GM21737 (cell line): Measurements from ENCODE around the gene AP3D1.
"Not testable (repeated sequence)": the region's sequence is repeated elsewhere in the genome, so short reads cannot be mapped to it uniquely, and the experiment has no call there.

Experiments
- ATAC-seq: cut with Tn5 transposase; IDR thresholded peaks from one replicate; pipeline ENCODE4 v1.9.1; 2021; ENCODE audit warnings: mild to moderate bottlenecking, moderate library complexity; ENCODE audit not compliant: unreplicated experiment

AP3D1 gene

DNA sequence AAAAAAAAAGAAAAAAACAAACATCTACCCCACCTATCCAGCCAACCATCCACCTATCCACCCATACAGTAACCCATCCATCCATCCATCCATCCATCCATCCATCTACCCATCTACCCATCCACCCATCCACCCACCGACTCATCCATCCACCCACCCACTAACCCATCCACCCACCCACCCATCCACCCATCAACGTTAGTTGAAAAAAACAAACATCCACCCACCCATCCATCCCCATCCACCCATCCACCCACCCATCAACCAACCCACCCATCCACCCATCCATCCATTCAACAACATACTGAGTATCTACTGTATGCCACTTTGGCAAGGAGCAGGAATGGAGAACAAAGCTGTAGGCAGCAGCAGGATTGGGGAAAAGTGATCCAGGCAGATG, 6.1 kb upstream of the AP3D1 start:
- ATAC-seq = no peak

DNA sequence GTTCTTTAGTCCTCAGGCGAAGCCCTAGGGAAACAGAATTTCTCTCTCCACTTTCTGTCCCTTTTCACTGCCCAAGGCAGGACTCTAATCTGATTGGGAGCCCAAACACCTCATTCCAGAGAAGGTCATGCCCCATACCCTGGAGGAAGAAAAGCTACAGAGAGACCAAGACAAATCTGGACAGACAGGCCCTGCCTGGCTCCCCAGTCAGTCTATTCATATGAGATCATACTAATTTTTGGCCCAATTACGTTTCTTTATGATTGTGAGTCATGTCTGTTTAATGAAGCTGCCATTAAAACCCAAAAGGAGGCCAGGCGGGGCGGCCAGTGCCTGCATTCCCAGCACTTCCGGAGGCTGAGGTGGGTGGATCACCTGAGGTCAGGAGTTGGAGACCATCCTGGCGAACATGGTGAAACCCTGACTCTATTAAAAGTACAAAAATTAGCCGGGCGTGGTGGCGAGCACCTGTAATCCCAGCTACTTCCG, 3.3 kb upstream of the AP3D1 start:
- ATAC-seq = no peak

DNA sequence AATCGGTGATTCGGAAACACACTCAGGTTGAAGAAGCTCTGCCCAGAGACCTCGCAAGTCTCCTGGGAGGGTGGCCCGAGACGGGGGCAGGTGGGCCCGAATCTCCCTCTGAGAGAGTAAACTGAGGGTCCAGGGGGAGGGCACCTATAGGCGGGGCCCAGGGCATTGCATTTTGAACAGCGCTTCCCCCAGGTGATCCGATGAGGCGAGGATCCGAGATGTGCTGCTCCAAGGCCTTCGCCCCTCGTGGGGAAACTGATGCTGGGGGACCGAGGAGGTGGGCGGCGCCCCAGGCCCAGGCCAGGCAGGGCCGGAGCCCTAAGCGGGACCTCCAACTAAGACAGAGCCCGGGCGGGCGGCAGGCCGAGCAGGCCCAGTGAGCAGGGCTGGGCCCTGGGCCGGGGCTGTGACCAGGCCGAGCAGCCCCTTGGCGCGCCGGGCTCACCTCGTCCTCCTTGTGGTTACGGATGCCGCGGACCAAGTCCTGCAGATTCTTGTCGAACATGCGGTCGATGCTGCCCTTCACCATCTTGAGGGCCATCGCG, 500 bp downstream of the AP3D1 start:
- peak; percentile 15 for ATAC-seq

DNA sequence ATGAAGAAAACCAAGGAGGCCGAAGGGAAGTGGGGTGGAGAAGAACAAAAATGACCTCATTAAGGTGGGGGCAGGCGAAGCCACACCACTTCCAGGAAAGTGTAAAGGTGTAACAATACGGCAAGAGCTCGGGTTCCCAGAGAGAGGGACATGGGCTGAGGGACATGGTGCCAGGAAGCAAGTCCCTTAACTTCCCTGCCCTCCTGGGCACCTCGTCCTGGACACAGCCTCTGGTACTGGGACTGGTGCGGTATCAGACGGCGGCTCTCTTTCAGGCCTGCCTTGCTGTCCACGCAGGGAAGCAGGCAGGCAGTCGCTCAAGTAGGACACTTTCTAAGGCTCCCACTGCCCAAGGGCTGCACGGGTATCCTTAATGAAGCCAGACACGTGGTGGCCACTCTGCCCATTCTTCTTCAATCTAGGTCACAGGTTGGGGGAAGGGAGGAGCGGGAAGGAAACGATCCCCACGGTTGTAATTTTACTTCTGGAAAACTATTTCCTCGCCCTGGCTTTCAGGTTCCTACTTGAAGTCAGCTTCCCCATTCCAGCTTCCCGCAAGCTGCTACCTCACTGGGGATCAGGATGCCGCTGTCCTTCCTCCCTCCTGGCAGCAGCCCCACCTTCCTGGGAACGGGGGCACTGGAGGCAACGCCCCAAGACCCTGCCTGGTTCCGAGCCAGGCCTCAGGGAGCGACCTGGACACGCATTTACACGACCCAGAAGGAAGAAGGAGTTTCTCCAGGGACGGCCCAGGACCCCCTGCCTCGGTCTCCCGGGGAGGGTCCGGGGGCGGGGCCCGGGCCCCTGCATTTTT, 1.2 kb downstream of the AP3D1 start:
- ATAC-seq = no peak

DNA sequence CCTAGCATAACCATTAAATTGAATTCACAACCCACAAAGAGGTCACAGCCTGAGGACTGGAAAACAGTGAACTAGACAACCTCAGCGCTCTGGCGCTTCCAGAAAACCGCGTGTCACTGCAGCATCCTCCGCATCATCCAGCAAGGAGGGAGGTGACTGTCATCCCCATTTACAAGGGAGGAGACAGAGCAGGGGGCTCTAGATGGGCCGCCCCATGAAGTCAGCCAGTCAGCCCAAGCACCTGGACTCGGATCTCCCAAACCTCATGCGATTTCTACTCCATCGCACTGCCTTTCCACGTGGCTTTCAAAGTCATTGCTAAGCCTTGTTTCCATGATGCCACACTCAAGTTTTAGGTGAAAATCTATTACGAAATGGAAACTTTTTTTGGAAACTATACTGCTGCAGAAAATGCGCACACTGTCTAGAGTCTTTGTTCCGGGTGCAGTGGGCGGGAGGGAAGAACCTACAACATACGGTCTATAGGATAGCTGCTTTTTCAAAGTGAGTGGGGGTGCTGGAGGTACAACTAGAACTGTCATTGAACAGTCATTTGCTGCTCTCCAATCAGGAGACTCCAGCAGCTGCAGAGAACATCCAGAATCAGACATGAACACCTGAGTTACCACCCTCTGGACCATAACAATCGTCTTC, 2.8 kb downstream of the AP3D1 start:
- ATAC-seq = no peak

DNA sequence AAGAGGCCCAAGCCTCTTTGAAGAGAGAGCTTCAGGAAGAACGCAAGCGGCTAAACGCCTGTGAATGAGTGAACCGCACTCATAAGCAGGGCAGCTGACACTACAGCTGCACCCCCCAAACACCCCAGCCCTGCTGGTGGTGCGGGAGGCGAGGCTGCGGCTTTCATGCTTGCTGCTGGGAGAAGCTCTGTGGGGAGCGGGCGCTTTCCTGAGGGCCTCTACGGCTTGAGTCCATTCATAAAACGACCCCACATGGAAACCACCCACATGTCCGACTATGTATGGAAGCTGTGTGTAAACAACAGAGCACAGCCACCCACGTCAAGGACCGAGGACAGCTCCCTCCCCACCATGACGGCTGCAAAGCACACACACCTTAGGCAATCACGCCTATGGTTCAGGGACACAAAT, 5.5 kb downstream of the AP3D1 start:
- ATAC-seq = no peak

DNA sequence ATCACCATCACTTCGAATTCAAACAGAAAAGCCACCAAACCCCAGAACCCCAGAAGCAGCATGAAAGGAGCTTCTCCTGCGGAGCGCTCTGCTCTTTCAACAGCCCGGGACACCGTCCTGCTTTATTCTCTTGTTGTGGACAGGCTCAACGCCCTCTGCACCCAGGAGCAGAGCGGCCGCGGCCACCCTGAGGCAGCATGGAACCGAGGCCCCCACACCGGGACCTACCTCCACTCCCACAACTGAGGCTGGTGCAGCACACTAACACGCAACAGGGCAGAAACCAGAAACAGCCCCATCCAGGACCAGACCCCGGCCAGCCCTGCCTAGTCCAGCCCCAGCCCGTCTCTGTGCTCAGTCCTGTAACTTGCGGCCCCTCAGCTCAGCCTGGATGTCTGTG, 7.2 kb downstream of the AP3D1 start:
- ATAC-seq = no peak

DNA sequence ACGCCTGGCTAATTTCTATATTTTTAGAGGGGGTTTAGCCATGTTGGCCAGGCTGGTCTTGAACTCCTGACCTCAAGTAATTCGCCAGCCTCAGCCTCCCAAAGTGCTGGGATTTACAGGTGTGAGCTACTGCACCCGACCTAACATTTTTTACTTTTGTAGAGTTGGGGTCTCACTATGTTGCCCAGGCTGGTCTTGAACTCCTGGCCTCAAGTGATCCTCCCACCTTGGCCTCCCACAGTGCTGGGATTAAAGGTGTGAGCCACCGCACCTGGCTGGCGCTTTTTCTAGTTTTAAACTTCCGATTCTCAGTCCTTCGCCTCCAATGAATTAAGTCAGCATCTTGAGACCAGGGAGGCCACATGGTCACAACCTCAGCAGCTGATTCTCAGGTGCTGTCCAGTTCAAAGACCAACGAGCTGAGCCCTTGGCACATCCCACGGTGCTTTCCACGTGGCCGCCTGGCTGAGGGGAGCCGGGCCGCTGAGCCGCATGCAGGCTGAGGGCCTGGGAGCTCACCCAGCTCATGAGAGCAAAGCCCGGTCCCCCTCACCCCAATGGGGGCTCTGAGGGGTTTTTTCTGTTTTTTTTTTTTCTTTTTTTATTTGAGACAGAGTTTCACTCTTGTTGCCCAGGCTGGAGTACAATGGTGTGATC, 9.1 kb downstream of the AP3D1 start:
- no peak for ATAC-seq

DNA sequence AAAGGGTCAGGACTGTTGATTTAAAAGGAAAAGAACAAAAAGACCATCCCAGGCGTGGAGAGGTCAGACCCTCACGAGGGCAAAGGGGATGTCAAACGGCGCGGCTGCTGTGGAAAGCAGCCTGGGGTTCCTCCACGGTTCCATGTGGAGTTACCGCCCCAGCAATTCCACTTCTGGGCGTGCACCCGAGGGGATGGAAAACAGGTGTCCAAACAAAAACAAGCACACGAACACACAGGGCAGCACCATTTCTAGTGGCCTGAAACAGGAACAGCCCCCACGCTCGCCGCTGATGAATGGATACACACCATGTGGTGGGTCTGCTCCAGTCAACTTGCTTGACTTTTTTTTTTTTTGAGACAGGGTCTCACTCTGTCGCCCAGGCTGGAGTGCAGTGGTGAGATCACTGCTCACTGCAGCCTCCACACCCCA, 11.2 kb downstream of the AP3D1 start:
- no peak for ATAC-seq

DNA sequence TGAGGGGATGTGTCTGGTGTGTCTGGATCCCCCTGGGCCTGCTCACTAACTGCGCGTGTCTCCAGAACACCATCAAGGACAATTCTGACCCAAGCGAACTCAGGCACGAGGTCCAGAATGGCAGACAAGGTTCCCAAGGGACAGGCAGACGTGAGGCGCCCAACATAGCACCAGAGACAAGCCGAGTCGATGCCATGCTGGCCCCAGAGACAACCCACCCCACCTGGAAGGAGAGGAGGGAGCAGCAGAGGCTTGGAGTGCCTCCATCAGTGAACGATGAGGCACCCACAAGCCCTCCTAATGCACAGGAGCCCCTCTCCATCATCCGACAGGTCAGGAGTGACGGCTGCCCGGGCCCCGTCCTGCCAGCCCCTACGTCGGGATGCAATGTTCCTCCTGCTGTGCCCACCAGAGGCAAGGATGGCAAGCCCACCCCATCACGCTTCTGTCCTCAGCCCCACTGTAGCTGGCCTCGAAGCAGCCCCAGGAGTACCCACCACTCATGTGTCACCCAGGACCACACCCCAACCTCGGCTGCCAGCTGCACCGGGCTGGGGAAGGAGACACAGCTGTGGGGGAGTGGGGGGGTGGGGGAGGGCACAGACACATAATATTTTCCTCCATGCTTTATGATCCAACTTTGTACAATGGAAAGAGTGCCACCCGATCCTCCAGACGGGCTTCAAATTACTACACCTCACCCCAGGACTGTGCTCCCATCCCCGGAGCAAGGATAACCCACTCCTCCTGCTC, 11.8 kb downstream of the AP3D1 start:
- no peak for ATAC-seq

DNA sequence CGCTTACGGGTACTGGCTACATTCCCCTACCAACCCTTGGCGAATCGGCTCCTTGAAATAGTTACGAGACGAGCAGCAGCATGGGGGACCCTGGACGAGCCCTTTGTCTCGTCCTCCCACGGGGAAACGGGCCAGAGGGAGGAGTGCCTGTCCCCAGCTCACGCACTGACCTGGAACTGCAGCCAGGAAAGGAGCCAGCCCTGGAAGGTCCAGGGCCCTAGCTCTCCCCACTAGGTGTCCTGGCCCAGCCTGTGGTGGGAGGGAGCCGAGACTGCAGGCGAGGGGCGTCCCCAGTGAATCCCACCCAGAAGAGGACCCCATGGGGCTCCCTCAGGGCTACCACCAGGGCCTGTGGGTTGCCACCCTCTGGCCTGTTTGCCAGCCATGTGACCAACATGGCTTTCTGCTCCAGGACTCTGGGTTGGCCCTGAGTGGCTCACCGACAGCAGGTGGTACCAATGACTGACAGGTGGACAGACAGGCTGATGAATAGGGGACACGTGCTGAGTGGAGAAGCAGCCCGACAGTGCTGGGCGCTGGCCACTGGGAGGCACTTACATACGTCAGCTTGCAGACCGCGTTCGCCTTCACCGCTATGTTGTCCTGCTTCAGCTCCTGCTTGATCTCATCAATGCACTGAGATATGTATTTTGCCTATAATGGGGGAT, 13.2 kb downstream of the AP3D1 start:
- ATAC-seq = no peak

DNA sequence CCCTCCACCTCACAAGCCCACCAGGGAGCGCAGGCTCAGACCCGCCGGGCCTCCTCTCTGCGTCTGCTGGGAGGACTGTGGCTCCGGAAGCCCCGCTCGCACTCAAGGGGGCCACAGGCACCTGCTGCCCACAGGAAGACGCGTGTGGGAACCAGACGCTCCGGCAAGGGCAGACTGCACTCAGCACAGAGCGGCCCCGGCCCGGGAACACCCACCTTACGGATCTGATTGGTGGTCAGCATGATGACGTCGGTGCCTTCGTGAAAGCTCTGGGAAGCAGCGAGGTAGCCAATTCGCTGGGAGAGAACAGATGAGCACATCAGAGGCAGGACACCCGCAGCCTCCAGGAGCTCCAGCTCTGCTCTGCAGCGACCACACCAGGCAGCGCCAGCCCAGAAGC, 14.6 kb downstream of the AP3D1 start:
- no peak for ATAC-seq

DNA sequence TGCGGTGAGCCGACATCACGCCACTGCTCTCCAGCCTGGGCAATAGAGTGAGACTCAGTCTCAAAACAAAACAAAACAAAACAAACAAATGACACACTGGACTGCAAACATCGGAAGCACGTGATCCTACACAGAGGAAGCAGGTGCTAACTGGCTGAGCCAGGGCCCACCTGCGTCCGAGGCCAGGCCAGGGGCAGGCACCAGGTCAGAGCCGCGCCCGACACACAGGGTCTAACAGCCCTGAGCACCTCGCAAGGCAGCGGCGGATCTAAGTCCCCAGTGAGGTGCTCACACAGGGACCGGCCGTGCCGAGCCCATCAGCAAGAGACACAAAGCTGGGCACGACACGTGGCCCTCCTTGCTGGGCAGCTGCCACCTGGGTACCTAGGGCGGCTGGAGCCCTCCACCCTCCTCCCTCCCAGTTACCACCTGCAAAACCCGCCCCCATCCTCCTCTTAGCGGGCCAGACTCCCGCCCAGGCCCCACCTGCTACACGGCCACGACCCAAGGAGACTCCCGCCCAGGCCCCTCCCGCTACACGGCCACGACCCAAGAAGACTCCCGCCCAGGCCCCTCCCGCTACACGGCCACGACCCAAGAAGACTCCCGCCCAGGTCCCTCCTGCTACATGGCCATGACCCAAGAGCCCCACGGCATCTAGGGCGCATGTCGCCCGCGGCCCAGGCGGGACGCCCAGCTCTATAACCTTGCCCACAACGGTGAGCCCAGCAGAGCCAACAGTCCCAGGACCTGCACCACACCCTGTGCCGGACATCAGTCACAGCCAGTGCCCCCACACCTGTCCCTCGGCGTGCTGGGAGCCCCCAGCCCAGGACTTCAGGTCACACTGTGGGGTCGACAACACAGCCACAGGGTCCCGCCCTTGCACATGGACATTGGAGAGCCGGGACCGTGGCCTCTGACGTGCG, 15.6 kb downstream of the AP3D1 start:
- no peak for ATAC-seq

DNA sequence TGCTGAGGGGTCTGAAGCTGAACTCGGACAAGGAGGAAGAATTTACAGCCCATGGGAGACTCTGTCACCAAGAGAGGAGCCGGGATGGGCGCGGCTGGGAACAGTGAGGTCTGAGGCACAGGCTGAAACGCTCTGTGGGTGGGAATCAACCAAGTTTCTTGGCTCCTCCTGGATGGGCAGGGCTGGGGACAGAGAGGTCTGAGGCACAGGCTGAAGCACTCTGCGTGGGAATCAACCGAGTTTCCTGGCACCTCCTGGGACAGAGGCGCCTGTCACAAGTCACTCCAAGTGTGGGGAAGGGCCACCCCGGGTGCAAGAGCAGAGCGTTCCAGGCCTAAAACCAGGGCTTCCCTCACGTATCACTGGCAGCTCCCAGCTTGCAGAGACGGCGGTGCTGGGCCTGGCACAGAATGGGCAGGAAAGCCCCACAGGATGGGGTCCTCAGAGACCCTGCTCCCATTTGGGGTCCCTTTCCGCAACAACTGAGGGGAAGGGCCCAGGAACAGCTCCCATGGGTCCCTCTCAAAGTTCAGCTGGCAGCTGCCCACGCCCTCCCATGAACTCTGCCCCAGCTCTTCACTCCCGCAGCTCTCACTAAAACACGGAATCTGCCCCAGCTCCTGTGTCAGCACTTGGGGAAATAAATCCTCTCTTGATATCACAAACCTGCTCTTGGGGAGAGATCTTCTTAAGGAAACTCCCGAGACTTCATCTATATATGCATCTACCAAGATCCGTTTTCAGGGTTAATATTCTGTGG, 18.5 kb downstream of the AP3D1 start:
- no peak for ATAC-seq

DNA sequence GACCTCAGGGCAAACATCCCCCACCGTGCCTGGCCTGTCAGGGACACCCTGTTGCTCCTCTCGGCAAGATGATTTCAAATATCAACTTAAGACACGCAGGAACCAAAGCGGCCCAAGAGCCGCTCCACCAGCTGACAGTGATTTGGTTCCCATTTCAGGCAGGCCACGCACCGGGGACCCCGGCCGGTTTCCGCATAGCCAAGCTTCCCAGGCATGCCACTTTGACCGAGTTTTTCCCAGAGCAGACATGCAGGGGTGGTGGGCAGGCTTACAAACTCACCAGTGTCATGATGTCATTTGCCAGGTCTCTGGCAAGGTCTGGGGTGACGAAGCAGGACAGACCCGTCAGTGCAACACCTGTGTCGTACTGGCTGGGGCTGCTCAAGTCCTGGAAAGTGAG, 19.2 kb downstream of the AP3D1 start:
- ATAC-seq = no peak

DNA sequence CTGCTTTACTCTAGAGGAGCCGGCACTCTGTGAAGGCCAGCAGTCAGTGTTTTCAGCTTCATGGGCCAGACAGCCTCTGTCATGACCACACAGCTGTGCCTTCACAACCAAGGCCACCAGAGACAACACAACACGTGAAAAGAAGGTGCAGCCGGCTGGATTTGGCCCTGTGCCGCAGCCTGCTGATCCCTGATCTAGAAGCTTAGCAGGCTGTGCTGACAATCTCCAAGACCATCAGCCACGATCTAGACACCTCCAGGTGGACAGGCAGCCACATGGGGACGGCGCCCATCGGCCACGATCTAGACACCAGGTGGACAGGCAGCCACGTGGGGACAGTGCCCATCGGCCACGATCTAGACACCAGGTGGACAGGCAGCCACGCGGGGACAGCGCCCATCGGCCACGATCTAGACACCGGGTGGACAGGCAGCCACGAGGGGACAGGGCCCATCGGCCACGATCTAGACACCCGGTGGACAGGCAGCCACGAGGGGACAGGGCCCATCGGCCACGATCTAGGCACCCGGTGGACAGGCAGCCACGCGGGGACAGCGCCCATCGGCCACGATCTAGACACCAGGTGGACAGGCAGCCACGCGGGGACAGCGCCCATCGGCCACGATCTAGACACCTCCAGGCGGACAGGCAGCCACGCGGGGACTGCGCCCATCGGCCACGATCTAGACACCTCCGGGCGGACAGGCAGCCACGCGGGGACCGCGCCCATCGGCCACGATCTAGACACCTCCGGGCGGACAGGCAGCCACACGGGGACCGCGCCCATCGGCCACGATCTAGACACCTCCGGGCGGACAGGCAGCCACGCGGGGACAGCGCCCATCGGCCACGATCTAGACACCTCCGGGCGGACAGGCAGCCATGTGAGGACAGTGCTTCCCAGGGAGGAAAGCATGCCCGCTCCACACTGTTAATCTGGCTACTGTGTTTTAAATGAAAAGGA, 20.1 kb downstream of the AP3D1 start:
- not testable (repeated sequence) for ATAC-seq
